Measurements from ENCODE around the gene NCAPD2. TPM values are rescaled to one million over a fixed set of nuclear protein-coding genes. Genes with fewer than 3 reads are reported as not detected.

NCAPD2 gene
- polyA plus RNA-seq, 1 of the 3 experiments (the other 2 are of a cell fraction) = 46.9 TPM

DNA sequence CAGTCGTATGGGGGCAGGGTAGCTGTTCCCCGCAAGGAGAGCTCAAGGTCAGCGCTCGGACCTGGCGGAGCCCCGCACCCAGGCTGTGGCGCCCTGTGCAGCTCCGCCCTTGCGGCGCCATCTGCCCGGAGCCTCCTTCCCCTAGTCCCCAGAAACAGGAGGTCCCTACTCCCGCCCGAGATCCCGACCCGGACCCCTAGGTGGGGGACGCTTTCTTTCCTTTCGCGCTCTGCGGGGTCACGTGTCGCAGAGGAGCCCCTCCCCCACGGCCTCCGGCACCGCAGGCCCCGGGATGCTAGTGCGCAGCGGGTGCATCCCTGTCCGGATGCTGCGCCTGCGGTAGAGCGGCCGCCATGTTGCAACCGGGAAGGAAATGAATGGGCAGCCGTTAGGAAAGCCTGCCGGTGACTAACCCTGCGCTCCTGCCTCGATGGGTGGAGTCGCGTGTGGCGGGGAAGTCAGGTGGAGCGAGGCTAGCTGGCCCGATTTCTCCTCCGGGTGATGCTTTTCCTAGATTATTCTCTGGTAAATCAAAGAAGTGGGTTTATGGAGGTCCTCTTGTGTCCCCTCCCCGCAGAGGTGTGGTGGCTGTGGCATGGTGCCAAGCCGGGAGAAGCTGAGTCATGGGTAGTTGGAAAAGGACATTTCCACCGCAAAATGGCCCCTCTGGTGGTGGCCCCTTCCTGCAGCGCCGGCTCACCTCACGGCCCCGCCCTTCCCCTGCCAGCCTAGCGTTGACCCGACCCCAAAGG, 41.2 kb downstream of the NCAPD2 start (continued):
- TF ChIP-seq, protein P1, sequence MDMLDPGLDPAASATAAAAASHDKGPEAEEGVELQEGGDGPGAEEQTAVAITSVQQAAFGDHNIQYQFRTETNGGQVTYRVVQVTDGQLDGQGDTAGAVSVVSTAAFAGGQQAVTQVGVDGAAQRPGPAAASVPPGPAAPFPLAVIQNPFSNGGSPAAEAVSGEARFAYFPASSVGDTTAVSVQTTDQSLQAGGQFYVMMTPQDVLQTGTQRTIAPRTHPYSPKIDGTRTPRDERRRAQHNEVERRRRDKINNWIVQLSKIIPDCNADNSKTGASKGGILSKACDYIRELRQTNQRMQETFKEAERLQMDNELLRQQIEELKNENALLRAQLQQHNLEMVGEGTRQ (IDR thresholded peaks at IDR 0.05; ENCODE audit: borderline replicate concordance, low read depth, low read length) = peak; percentile 55; the same call in 1 of the 2 replicates
- TF ChIP-seq, protein P2, sequence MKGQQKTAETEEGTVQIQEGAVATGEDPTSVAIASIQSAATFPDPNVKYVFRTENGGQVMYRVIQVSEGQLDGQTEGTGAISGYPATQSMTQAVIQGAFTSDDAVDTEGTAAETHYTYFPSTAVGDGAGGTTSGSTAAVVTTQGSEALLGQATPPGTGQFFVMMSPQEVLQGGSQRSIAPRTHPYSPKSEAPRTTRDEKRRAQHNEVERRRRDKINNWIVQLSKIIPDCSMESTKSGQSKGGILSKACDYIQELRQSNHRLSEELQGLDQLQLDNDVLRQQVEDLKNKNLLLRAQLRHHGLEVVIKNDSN (IDR thresholded peaks at IDR 0.05; ENCODE audit: borderline replicate concordance, low read depth) = peak; percentile 88
- TF ChIP-seq GATA2 (CRISPR knock-in tag; IDR thresholded peaks at IDR 0.05) = no peak
- TF ChIP-seq RXRA (IDR thresholded peaks at IDR 0.05; ENCODE audit: borderline replicate concordance, low read depth) = no peak
- peak; percentile 87 for TF ChIP-seq YY1 (IDR thresholded peaks at IDR 0.05; ENCODE audit: low read depth)
- TF ChIP-seq, protein P3, sequence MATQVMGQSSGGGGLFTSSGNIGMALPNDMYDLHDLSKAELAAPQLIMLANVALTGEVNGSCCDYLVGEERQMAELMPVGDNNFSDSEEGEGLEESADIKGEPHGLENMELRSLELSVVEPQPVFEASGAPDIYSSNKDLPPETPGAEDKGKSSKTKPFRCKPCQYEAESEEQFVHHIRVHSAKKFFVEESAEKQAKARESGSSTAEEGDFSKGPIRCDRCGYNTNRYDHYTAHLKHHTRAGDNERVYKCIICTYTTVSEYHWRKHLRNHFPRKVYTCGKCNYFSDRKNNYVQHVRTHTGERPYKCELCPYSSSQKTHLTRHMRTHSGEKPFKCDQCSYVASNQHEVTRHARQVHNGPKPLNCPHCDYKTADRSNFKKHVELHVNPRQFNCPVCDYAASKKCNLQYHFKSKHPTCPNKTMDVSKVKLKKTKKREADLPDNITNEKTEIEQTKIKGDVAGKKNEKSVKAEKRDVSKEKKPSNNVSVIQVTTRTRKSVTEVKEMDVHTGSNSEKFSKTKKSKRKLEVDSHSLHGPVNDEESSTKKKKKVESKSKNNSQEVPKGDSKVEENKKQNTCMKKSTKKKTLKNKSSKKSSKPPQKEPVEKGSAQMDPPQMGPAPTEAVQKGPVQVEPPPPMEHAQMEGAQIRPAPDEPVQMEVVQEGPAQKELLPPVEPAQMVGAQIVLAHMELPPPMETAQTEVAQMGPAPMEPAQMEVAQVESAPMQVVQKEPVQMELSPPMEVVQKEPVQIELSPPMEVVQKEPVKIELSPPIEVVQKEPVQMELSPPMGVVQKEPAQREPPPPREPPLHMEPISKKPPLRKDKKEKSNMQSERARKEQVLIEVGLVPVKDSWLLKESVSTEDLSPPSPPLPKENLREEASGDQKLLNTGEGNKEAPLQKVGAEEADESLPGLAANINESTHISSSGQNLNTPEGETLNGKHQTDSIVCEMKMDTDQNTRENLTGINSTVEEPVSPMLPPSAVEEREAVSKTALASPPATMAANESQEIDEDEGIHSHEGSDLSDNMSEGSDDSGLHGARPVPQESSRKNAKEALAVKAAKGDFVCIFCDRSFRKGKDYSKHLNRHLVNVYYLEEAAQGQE (IDR thresholded peaks at IDR 0.05; ENCODE audit: low read depth, low read length) = peak; percentile 38; the same call in 1 of the 2 replicates
- TF ChIP-seq RCOR1 (IDR thresholded peaks at IDR 0.05; ENCODE audit: low read length) = no peak
- no peak for TF ChIP-seq FOXJ3 (CRISPR knock-in tag; IDR thresholded peaks at IDR 0.05)
- no peak; the same call in 1 of the 2 replicates for TF ChIP-seq TCF12 (IDR thresholded peaks at IDR 0.05)
- TF ChIP-seq POLR2AphosphoS5 (IDR thresholded peaks at IDR 0.05; ENCODE audit: low read depth, low read length) = no peak; the same call in 1 of the 2 replicates
- no peak for TF ChIP-seq FOXM1 (IDR thresholded peaks at IDR 0.05; ENCODE audit: low read depth)

DNA sequence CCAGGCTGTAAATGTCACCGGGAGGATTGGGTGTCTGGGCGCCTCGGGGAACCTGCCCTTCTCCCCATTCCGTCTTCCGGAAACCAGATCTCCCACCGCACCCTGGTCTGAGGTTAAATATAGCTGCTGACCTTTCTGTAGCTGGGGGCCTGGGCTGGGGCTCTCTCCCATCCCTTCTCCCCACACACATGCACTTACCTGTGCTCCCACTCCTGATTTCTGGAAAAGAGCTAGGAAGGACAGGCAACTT, 41.7 kb downstream of the NCAPD2 start:
- peak overlapping the region; percentile 93 to 97 for H3K4me3 ChIP-seq (ENCODE audit: low read depth in 2 of 2, low read length in 1 of 2)
- no peaks in the 10 kb centered on the region for H3K27me3 ChIP-seq (ENCODE audit: insufficient read depth)
- no peaks in the 10 kb centered on the region for H3K9me3 ChIP-seq
- peaks cover 90% of the 10 kb centered on the region for H3F3A ChIP-seq (replicated peaks; ENCODE audit: insufficient read depth)
- H3K79me2 ChIP-seq (ENCODE audit: insufficient read depth) = peaks cover 62% of the 10 kb centered on the region
- DNase-seq = no peak
- H2AFZ ChIP-seq (ENCODE audit: low read depth) = no peak overlapping the region
- TF ChIP-seq, protein P4, sequence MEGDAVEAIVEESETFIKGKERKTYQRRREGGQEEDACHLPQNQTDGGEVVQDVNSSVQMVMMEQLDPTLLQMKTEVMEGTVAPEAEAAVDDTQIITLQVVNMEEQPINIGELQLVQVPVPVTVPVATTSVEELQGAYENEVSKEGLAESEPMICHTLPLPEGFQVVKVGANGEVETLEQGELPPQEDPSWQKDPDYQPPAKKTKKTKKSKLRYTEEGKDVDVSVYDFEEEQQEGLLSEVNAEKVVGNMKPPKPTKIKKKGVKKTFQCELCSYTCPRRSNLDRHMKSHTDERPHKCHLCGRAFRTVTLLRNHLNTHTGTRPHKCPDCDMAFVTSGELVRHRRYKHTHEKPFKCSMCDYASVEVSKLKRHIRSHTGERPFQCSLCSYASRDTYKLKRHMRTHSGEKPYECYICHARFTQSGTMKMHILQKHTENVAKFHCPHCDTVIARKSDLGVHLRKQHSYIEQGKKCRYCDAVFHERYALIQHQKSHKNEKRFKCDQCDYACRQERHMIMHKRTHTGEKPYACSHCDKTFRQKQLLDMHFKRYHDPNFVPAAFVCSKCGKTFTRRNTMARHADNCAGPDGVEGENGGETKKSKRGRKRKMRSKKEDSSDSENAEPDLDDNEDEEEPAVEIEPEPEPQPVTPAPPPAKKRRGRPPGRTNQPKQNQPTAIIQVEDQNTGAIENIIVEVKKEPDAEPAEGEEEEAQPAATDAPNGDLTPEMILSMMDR (IDR thresholded peaks at IDR 0.05) = 0 out of 2 replicates have a peak, but pooled peaks have one; percentile 12
- TF ChIP-seq EP300 (IDR thresholded peaks at IDR 0.05; ENCODE audit: borderline replicate concordance in 1 of 2, low read depth in 1 of 2, low read length in 1 of 2) = no peak
- ChIA-PET CTCF (interaction anchor here (0.9 to 9.4 kb wide), 6 partner anchors 12 to 70 kb away, joined by 3 to 228 read pairs (median 4); partner anchors contain the start of genes IFFO1 and MRPL51), POLR2A (interaction anchor here (0.6 to 5.4 kb wide), 9 partner anchors 11 to 154 kb away, joined by 3 to 73 read pairs (median 10); partner anchors contain the start of genes MRPL51, NOP2, TAPBPL and VAMP1)
- H4K20me1 ChIP-seq (ENCODE audit: insufficient read depth) = peaks cover 55% of the 10 kb centered on the region
- peak overlapping the region; percentile 99 for H3K9ac ChIP-seq
- peak overlapping the region; percentile 100 for H3K4me2 ChIP-seq
- peaks cover 48% of the 10 kb centered on the region in 2 experiments for H3K36me3 ChIP-seq (replicated peaks in 1 of 2; ENCODE audit: control insufficient read depth in 1 of 2, insufficient read depth in 2 of 2, low read length in 1 of 2)
- peaks cover 15 to 34% of the 10 kb centered on the region in 2 experiments; a peak in 3 of 4 replicates for H3K4me1 ChIP-seq (ENCODE audit: control insufficient read depth in 1 of 2, insufficient read depth in 2 of 2, low read depth in 1 of 2, low read length in 1 of 2)
- peak overlapping the region; percentile 95 to 96 for H3K27ac ChIP-seq (ENCODE audit: low read depth in 2 of 2, low read length in 1 of 2)
- WGBS (ENCODE audit: low lambda C conversion rate) = 0% methylated on average over 3 of the region's 6 CpGs
- no peaks in the 10 kb centered on the region for H3K9me2 ChIP-seq
